Mesenchymal stem cell (in vitro differentiated cells and primary cell): ENCODE data around the gene LDLR.
"Not testable (repeated sequence)": the region's sequence is repeated elsewhere in the genome, so short reads cannot be mapped to it uniquely, and the experiment has no call there.

ENCODE experiments used
- DNase-seq: peaks from one replicate; pipeline ENCODE4 v3.0.0-alpha.2; 2013
- H2AFZ ChIP-seq: one replicate; pipeline ENCODE4 v1.6.1; 2013; ENCODE audit warnings: low read depth, mild to moderate bottlenecking, control low read depth, inconsistent platforms, low read length, moderate library complexity
- H2AK5ac ChIP-seq: 2 replicates; pipeline ENCODE4 v1.6.1; 2013; ENCODE audit warnings: low read length, moderate library complexity, mild to moderate bottlenecking, inconsistent platforms; ENCODE audit not compliant: severe bottlenecking
- H2BK120ac ChIP-seq: one replicate; pipeline ENCODE4 v1.6.1; 2013; ENCODE audit warnings: low read depth, mild to moderate bottlenecking, inconsistent platforms, low read length, moderate library complexity
- H2BK12ac ChIP-seq, 2 experiments: one replicate each; pipeline ENCODE4 v1.6.1; 2013; ENCODE audit warnings: inconsistent platforms in 2 of 2, low read length in 2 of 2, mild to moderate bottlenecking in 2 of 2, moderate library complexity in 2 of 2, control low read depth in 1 of 2
- H2BK15ac ChIP-seq: one replicate; pipeline ENCODE4 v1.6.1; 2013; ENCODE audit warnings: mild to moderate bottlenecking, low read depth, inconsistent platforms; ENCODE audit not compliant: poor library complexity, severe bottlenecking
- H2BK5ac ChIP-seq: 2 replicates; pipeline ENCODE4 v1.6.1; 2013; ENCODE audit warnings: low read depth, mild to moderate bottlenecking, low read length, control low read depth, inconsistent platforms; ENCODE audit not compliant: poor library complexity, severe bottlenecking
- H3K14ac ChIP-seq, 2 experiments: one replicate each; pipeline ENCODE4 v1.6.1; 2013; ENCODE audit warnings: inconsistent platforms in 2 of 2, low read length in 2 of 2, control low read depth in 1 of 2, mild to moderate bottlenecking in 1 of 2, moderate library complexity in 1 of 2
- H3K18ac ChIP-seq, 2 experiments: one replicate each; pipeline ENCODE4 v1.6.1; 2013; ENCODE audit warnings: inconsistent platforms in 2 of 2, low read length in 2 of 2, control low read depth in 1 of 2, low read depth in 1 of 2, mild to moderate bottlenecking in 1 of 2
- H3K23ac ChIP-seq, 2 experiments: one replicate each; pipeline ENCODE4 v1.6.1; 2013; ENCODE audit warnings: inconsistent platforms in 2 of 2, low read length in 2 of 2, mild to moderate bottlenecking in 2 of 2, moderate library complexity in 2 of 2, control low read depth in 1 of 2
- H3K27ac ChIP-seq: 2 replicates; pipeline ENCODE4 v1.5.1; 2013; ENCODE audit warnings: mild to moderate bottlenecking, moderate library complexity, low read length, control low read depth, inconsistent platforms; ENCODE audit not compliant: poor library complexity, severe bottlenecking
- H3K27me3 ChIP-seq, 2 experiments: 2 replicates each; pipeline versions ENCODE4 v1.6.1 to v1.7.0; 2013; ENCODE audit warnings: low read length in 2 of 2, mild to moderate bottlenecking in 2 of 2, moderate library complexity in 2 of 2, control low read depth in 1 of 2, inconsistent platforms in 1 of 2; ENCODE audit not compliant: control insufficient read depth in 1 of 2, insufficient read depth in 1 of 2
- H3K36me3 ChIP-seq, 2 experiments: 2 replicates each; pipeline versions ENCODE4 v1.6.1 to v1.7.0; 2013; ENCODE audit warnings: low read length in 2 of 2, control low read depth in 1 of 2, inconsistent platforms in 1 of 2, low read depth in 1 of 2, mild to moderate bottlenecking in 1 of 2; ENCODE audit not compliant: insufficient read depth in 2 of 2, control insufficient read depth in 1 of 2
- H3K4ac ChIP-seq, 2 experiments: one replicate each; pipeline ENCODE4 v1.6.1; 2013; ENCODE audit warnings: inconsistent platforms in 2 of 2, low read length in 2 of 2, mild to moderate bottlenecking in 2 of 2, moderate library complexity in 2 of 2, control low read depth in 1 of 2, low read depth in 1 of 2
- H3K4me1 ChIP-seq: 2 replicates; pipeline ENCODE4 v1.6.1; 2013; ENCODE audit warnings: low read depth, low read length, control low read depth; ENCODE audit not compliant: control insufficient read depth, insufficient read depth
- H3K4me2 ChIP-seq: 2 replicates; pipeline ENCODE4 v1.6.1; 2013; ENCODE audit warnings: low read length, mild to moderate bottlenecking, inconsistent platforms; ENCODE audit not compliant: poor library complexity, severe bottlenecking
- H3K4me3 ChIP-seq, 2 experiments: 2 replicates each; pipeline versions ENCODE4 v1.5.1 to v1.7.0; 2013; ENCODE audit warnings: low read length in 2 of 2, mild to moderate bottlenecking in 2 of 2, control low read depth in 1 of 2, low read depth in 1 of 2; ENCODE audit not compliant: insufficient read depth in 1 of 2
- H3K79me1 ChIP-seq: replicated peaks from 2 replicates; pipeline ENCODE4 v1.6.1; 2013; ENCODE audit warnings: mild to moderate bottlenecking, control low read depth, low read length, inconsistent platforms; ENCODE audit not compliant: poor library complexity, severe bottlenecking
- H3K9ac ChIP-seq: 2 replicates; pipeline ENCODE4 v1.7.0; 2013; ENCODE audit warnings: mild to moderate bottlenecking, low read length, moderate library complexity
- H3K9me3 ChIP-seq: 2 replicates; pipeline ENCODE4 v1.7.0; 2013; ENCODE audit warnings: mild to moderate bottlenecking, low read length; ENCODE audit not compliant: control insufficient read depth
- H4K8ac ChIP-seq: one replicate; pipeline ENCODE4 v1.6.1; 2013; ENCODE audit warnings: inconsistent platforms, mild to moderate bottlenecking, low read length, moderate library complexity
- H4K91ac ChIP-seq: one replicate; pipeline ENCODE4 v1.6.1; 2013; ENCODE audit warnings: mild to moderate bottlenecking, low read length, inconsistent platforms
- WGBS: methylation state at CpG from one replicate; pipeline ENCODE4 v1.1.7; 2013; ENCODE audit warnings: mixed read lengths; 5-methylcytosine and 5-hydroxymethylcytosine counted together

The LDLR gene

GRCh38 chr19:11073568-11073967 lies 15.7 kb upstream of the LDLR start:
- Histone ChIP-seq H2BK120ac (no peak overlapping the region), H2BK5ac (no peak overlapping the region), H3K4me3 (no peak overlapping the region), H3K14ac (no peak overlapping the region), H4K8ac (no peak overlapping the region), H3K9me3 (no peaks in the 10 kb centered on the region), H3K23ac (no peak overlapping the region), H3K18ac (no peak overlapping the region), H3K27me3 (no peaks in the 10 kb centered on the region), H4K91ac (no peak overlapping the region), H3K4me2 (no peak overlapping the region), H3K4me1 (no peaks in the 10 kb centered on the region), H3K27ac (no peak overlapping the region), H3K9ac (no peak overlapping the region), H2AFZ (no peak overlapping the region), H2AK5ac (no peak overlapping the region), H2BK12ac (no peak overlapping the region), H3K79me1 (peaks cover 2% of the 10 kb centered on the region), H3K36me3 (peaks cover 0 to 6% of the 10 kb centered on the region in 2 experiments), H3K4ac (no peak overlapping the region), H2BK15ac (no peak overlapping the region)
- 98% methylated on average over 9 of the region's 9 CpGs for WGBS
- no peak for DNase-seq

- not testable (repeated sequence) for DNase-seq, H4K91ac ChIP-seq
- 93% methylated on average over 8 of the region's 9 CpGs for WGBS
Observed at GRCh38 chr19:11076792-11077191, 12.5 kb upstream of the LDLR start.

GRCh38 chr19:11078893-11079292 lies 10.4 kb upstream of the LDLR start:
- Histone ChIP-seq H2AK5ac (no peak overlapping the region), H3K14ac (no peak overlapping the region), H3K79me1 (no peaks in the 10 kb centered on the region), H2BK120ac (no peak overlapping the region), H3K9ac (no peak overlapping the region), H4K91ac (no peak overlapping the region), H2AFZ (no peak overlapping the region), H3K4ac (no peak overlapping the region), H3K27me3 (no peaks in the 10 kb centered on the region), H3K23ac (no peak overlapping the region), H2BK12ac (no peak overlapping the region), H2BK15ac (no peak overlapping the region), H3K9me3 (no peaks in the 10 kb centered on the region), H3K4me3 (no peak overlapping the region), H3K4me1 (peaks cover 1% of the 10 kb centered on the region), H4K8ac (no peak overlapping the region), H3K27ac (no peak overlapping the region), H2BK5ac (no peak overlapping the region), H3K4me2 (no peak overlapping the region), H3K18ac (no peak overlapping the region), H3K36me3 (no peaks in the 10 kb centered on the region)
- WGBS: over 99% methylated on average over 11 of the region's 11 CpGs
- no peak for DNase-seq

More at GRCh38 chr19:11076792-11077191, 12.5 kb upstream of the LDLR start:
- H3K4ac ChIP-seq, H3K9me3 ChIP-seq, H2AFZ ChIP-seq, H4K8ac ChIP-seq, H3K4me2 ChIP-seq, H3K18ac ChIP-seq, H2BK5ac ChIP-seq, H3K4me3 ChIP-seq, H3K36me3 ChIP-seq, H3K79me1 ChIP-seq, H3K9ac ChIP-seq, H2BK120ac ChIP-seq, H3K27ac ChIP-seq, H3K4me1 ChIP-seq, H3K14ac ChIP-seq, H3K27me3 ChIP-seq, H2BK15ac ChIP-seq, H2BK12ac ChIP-seq, H3K23ac ChIP-seq, H2AK5ac ChIP-seq: not testable (repeated sequence)

- Histone ChIP-seq H2BK15ac (no peak overlapping the region), H3K4me3 (no peak overlapping the region), H4K8ac (no peak overlapping the region), H4K91ac (no peak overlapping the region), H3K18ac (no peak overlapping the region), H3K4me2 (no peak overlapping the region), H3K36me3 (no peaks in the 10 kb centered on the region), H3K27ac (no peak overlapping the region), H2AK5ac (no peak overlapping the region), H3K14ac (no peak overlapping the region), H3K4ac (no peak overlapping the region), H2BK12ac (no peak overlapping the region), H3K9me3 (no peaks in the 10 kb centered on the region), H2BK5ac (no peak overlapping the region), H3K23ac (no peak overlapping the region), H3K4me1 (peaks cover 4% of the 10 kb centered on the region), H3K27me3 (no peaks in the 10 kb centered on the region), H2BK120ac (no peak overlapping the region), H3K9ac (no peak overlapping the region), H2AFZ (no peak overlapping the region), H3K79me1 (no peaks in the 10 kb centered on the region)
- WGBS: 96% methylated on average over 8 of the region's 9 CpGs
- no peak for DNase-seq
Observed at GRCh38 chr19:11079999-11080398, 9.3 kb upstream of the LDLR start.
